ENCODE results near the gene KRTAP10-11.
"Not testable (repeated sequence)": the region's sequence is repeated elsewhere in the genome, so short reads cannot be mapped to it uniquely, and the experiment has no call there.

The KRTAP10-11 gene

DNA sequence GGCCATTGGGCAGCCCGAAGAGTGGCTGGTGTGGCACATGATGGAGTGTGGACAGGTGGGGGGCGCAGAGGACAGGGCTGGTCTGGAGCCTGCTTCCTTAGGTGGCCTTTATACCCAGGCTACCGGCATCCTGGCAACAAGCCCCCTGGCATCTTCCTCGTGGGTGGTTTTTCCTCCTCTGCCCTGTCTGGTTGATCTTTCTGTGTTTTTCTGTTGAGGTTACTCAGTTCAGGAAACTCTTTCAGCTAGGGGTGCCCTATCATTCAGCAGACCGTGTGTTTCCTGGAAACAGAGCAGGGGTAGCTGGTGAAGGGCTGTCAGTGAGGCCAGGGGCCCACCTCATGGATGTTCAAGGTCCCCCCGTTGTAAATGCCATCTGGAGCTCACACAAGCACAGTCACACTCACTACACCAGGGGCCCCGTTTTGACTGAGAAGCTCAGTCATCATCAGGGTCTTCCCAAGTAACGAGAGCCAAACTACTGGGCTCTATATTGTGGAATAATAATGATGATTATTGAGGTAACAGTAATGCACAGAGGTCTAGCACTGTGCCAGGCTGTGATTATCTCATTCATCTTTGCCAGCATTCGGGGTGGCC lies 8.5 kb downstream of the KRTAP10-11 start, which contains the start of gene KRTAP12-4:
KRTAP12-4 (minus strand) TSS at position 84 of the 600 bp plus-strand sequence; CDS start at position 39, 45 bp downstream.
- TF ChIP-seq, protein P1, sequence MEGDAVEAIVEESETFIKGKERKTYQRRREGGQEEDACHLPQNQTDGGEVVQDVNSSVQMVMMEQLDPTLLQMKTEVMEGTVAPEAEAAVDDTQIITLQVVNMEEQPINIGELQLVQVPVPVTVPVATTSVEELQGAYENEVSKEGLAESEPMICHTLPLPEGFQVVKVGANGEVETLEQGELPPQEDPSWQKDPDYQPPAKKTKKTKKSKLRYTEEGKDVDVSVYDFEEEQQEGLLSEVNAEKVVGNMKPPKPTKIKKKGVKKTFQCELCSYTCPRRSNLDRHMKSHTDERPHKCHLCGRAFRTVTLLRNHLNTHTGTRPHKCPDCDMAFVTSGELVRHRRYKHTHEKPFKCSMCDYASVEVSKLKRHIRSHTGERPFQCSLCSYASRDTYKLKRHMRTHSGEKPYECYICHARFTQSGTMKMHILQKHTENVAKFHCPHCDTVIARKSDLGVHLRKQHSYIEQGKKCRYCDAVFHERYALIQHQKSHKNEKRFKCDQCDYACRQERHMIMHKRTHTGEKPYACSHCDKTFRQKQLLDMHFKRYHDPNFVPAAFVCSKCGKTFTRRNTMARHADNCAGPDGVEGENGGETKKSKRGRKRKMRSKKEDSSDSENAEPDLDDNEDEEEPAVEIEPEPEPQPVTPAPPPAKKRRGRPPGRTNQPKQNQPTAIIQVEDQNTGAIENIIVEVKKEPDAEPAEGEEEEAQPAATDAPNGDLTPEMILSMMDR (IDR thresholded peaks at IDR 0.05), result no peak
- peaks cover 12% of the 10 kb centered on the region for H3K27me3 Mint-ChIP-seq (ENCODE audit: low read depth, poor library complexity)
- H3K36me3 Mint-ChIP-seq (ENCODE audit: low read depth), result peaks cover 7% of the 10 kb centered on the region
- no peak for DNase-seq
- peaks cover 16% of the 10 kb centered on the region for H3K4me1 Mint-ChIP-seq
- H3K9me3 Mint-ChIP-seq, result peaks cover 43% of the 10 kb centered on the region
- no peak within 1 kb of the TSS for H3K4me3 Mint-ChIP-seq
- H3K27ac Mint-ChIP-seq, result no peak within 1 kb of the TSS

DNA sequence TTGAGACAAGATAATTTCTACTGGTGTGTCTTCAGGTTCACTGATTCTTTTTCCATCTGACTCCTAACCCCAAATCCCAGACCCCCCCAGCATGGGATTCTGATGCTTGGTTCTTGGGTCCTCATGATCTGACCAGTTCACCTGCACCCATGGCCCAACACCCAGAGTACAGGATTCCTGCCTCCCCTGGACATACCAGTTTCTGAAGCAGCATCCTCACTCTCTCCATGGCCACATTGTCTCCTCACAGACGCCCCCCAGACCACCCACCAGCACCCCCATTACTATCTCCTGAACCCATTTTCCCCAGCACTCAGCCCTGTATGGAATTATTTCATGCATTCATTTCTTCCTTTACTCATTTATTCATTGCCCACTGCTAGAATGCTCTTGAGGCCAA lies 10.7 kb downstream of the KRTAP10-11 start:
- H3K27me3 Mint-ChIP-seq (ENCODE audit: low read depth, poor library complexity), result peaks cover 15% of the 10 kb centered on the region
- peaks cover 60% of the 10 kb centered on the region for H3K9me3 Mint-ChIP-seq
- H3K27ac Mint-ChIP-seq, result no peak overlapping the region
- peaks cover 7% of the 10 kb centered on the region for H3K36me3 Mint-ChIP-seq (ENCODE audit: low read depth)
- no peak overlapping the region for H3K4me3 Mint-ChIP-seq
- TF ChIP-seq, protein P1 (IDR thresholded peaks at IDR 0.05), result no peak
- H3K4me1 Mint-ChIP-seq, result peaks cover 25% of the 10 kb centered on the region
- no peak for DNase-seq

DNA sequence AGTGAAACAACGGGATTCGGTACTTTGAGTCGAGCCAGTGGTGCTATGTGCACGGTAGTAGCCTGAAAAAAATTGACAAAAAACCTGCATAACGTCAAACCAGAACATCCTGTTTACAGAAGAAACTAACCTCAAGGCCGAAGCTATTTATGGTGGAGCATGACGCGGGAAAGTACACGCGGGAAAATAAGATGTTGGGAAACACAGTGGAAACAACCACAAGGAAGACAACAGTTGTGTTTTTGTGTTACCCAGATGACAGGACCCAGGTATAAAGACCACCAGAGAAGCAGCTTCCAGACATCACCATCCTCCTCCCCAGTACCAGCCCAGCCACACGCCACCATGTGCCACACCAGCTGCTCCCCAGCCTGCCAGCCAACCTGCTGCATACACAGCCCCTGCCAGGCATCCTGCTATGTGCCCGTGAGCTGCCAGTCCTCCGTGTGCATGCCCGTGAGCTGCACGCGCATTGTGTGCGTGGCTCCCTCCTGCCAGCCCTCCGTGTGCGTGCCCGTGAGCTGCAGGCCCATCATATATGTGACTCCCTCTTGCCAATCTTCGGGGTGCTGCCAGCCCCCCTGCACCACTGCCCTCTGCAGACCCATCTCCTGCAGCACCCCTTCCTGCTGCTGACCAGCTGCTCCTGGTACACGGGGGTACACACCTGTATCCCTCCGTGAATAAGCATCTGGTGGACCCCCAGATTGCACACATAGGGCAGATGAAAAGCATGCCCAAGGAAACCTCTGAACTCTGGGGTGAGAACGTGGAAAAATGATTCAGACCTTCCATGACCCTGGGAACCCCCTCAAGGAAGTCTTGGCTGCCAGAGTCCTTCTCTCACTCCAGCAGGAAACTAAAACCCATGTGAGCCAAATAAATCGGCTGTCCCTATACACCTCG lies 11.7 kb downstream of the KRTAP10-11 start, which contains the start of gene KRTAP12-3:
KRTAP12-3 (plus strand) TSS at position 298 of the 906 bp plus-strand sequence; CDS start at position 346, 48 bp downstream.
- Mint-ChIP-seq H3K27me3 (ENCODE audit: low read depth, poor library complexity) (peaks cover 15% of the 10 kb centered on the region), H3K4me1 (peaks cover 25% of the 10 kb centered on the region), H3K9me3 (peaks cover 66% of the 10 kb centered on the region), H3K36me3 (ENCODE audit: low read depth) (peaks cover 7% of the 10 kb centered on the region), H3K27ac (no peak within 1 kb of the TSS), H3K4me3 (no peak within 1 kb of the TSS)
- DNase-seq, result no peak
- TF ChIP-seq, protein P1 (IDR thresholded peaks at IDR 0.05), result no peak

DNA sequence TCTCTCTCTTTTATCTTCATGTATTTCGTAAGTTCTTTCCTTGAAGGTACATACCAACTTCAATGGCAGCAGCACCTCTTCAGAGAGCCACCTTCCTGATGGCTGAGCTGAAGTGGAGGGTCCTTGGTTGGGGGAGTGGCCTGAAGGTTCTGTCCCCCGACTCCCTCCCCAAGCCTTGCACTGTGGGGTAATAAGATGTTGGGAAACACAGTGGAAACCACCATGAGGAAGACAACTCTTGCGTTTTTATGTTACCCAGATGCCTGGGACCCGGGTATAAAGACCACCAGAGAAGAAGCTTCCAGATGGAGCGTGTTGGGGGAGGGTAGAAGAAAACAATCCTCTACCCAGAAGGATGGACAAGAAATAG lies 12.3 kb downstream of the KRTAP10-11 start:
- TF ChIP-seq, protein P1 (IDR thresholded peaks at IDR 0.05), result no peak
- Mint-ChIP-seq H3K36me3 (ENCODE audit: low read depth) (peaks cover 7% of the 10 kb centered on the region), H3K4me1 (peaks cover 25% of the 10 kb centered on the region), H3K27ac (no peak overlapping the region), H3K4me3 (no peak overlapping the region), H3K9me3 (peaks cover 62% of the 10 kb centered on the region), H3K27me3 (ENCODE audit: low read depth, poor library complexity) (peaks cover 13% of the 10 kb centered on the region)
- no peak for DNase-seq

DNA sequence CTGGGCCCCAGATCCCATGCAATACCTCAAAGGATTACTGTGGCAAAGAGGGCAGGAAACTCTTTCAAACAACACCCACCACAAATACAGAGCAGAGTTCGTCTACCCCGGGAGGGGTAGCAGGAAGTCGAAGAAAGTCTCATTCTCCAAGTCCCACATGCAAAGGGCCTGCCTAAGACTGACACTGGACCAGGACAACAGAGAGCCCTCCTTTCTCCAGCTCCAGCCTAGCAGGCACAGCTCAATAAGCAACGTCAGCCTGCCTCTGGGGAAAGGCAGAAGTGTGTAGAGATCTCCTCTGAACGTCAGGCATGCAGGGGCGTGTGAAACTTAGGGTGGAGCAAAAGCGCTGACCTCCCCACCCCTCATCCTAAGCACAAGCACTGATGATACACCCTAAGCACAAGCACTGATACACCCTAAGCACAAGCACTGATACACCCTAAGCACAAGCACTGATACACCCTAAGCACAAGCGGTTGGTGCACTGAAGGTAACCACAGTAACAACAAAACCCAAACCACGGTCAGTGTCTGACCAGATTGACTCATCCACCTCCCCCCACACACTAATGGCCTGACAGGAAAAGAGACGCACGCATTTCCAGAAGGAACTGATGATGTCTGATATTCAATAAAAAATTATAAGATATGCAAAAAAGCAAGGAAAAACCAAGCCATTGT lies 12.8 kb downstream of the KRTAP10-11 start:
- no peak for DNase-seq
- peaks cover 58% of the 10 kb centered on the region for H3K9me3 Mint-ChIP-seq
- H3K4me1 Mint-ChIP-seq, result peaks cover 25% of the 10 kb centered on the region
- H3K27ac Mint-ChIP-seq, result no peak overlapping the region
- peaks cover 13% of the 10 kb centered on the region for H3K27me3 Mint-ChIP-seq (ENCODE audit: low read depth, poor library complexity)
- H3K4me3 Mint-ChIP-seq, result no peak overlapping the region
- H3K36me3 Mint-ChIP-seq (ENCODE audit: low read depth), result peaks cover 7% of the 10 kb centered on the region
- TF ChIP-seq, protein P1 (IDR thresholded peaks at IDR 0.05), result no peak

DNA sequence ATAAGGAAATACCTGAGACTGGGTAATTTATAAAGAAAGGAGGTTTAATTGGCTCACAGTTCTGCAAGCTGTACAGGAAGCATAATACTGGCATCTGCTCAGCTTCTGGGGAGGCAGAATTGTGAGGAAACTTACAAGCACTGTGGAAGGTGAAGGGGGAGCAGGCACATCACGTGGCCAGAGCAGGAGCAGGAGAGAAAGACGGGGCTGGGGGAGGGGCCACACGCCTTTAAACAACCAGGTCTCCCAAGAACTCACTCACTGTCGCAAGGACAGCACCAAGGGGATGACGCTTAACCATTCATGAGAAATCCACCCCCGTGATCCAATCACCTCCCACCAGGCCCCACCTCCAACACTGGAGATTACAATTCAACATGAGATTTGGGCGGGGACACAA lies 15.4 kb downstream of the KRTAP10-11 start:
- H3K9me3 Mint-ChIP-seq, result peaks cover 47% of the 10 kb centered on the region
- not testable (repeated sequence) for DNase-seq; H3K4me3 Mint-ChIP-seq; H3K36me3 Mint-ChIP-seq (ENCODE audit: low read depth); H3K27ac Mint-ChIP-seq
- H3K4me1 Mint-ChIP-seq, result peaks cover 25% of the 10 kb centered on the region
- peaks cover 16% of the 10 kb centered on the region for H3K27me3 Mint-ChIP-seq (ENCODE audit: low read depth, poor library complexity)

Data from nephron progenitor cell (in vitro differentiated cells).